SH-SY5Y (cell line): Measurements from ENCODE around the gene MCCD1.

Experiments
- GATA2 ChIP-seq: IDR thresholded peaks from 2 replicates; pipeline ENCODE4 v1.6.1; 2011; ENCODE audit warnings: mild to moderate bottlenecking, low read depth, low read length
- GATA3 ChIP-seq: IDR thresholded peaks from 2 replicates; pipeline ENCODE4 v1.6.1; 2011; ENCODE audit warnings: low read depth, mild to moderate bottlenecking, low read length, moderate library complexity

GRCh38 chr6:31493875-31494694 is 34.7 kb upstream of the MCCD1 start:
- TF ChIP-seq GATA3, result no peak
- TF ChIP-seq GATA2, result no peak
